ENCODE measurements around the gene CRYM.
"Not testable (repeated sequence)": the region's sequence is repeated elsewhere in the genome, so short reads cannot be mapped to it uniquely, and the experiment has no call there.

CRYM gene

DNA sequence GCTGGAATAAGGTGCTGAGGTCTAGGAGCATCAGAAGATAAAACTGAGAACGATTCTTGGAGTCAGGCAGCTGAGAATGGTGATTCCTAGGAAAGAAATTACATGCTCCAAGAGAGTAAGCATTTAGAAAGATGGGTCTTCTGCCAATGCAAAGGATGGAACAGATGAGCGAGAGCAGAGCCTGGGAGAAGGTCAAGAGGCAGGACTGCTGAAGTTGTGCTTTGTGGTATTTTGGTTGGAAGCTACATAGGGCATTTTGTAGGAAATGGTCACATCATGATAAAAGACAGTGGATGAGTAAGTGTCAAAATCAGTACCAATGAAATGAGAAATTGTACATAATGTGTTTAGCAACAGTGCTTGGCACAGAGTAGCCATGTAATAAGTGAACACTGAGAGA, 1.4 kb upstream of the CRYM start:
- DNase-seq (ENCODE audit: low read depth) = peak; percentile 83

- DNase-seq (ENCODE audit: low read depth) = no peak
Measured at GRCh38 chr16:21277045-21277926, 804 bp downstream of the CRYM start.

GRCh38 chr16:21276090-21276489, 2.0 kb downstream of the CRYM start:
- no peak for DNase-seq (ENCODE audit: low read depth)

DNA sequence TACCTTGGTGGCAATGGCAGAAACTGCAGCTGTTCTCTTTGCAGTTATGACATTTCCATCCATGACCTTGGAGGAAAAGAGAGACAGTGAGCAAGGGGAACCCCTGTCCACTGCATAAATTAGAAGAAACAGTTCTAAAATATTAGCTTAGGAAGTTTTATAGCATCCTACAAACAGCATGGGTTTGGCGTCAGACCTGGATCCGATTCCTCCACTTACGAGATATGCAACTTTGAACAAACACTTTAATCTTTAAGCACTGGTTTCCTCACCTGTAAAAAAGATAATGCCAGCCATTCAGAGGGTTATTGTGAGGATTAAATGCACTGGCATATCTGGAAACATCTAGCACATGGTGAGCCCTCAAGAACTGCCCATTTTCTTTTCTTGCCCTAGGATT, 2.6 kb downstream of the CRYM start:
- no peak for DNase-seq (ENCODE audit: low read depth)

DNA sequence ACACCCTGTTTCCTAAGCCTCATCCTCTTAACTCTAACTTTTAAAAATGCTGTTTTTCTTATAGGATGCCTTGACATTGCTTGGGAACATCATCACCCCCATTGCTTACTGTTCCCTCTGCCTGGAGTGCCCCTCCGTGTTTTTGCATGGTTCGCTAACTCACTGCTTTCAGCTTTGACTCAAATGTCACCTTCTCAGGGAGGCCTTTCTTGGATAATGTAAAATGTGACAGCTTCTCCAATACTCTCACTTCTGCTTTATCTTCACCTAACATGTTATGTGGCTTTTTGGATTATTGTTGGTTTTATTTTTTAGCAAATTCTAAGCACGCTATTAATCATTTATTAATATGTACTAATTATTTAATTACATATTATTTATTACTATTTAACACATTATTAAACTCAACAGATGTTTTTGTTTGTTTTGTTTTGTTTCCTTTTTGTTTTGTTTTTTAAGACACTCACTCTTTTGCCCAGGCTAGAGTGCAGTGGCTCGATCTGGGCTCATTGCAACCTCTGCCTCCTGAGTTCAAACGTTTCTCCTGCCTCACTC, 3.8 kb downstream of the CRYM start:
- no peak for DNase-seq (ENCODE audit: low read depth)

GRCh38 chr16:21272763-21273162, 5.3 kb downstream of the CRYM start:
- DNase-seq (ENCODE audit: low read depth) = not testable (repeated sequence)

- no peak for DNase-seq (ENCODE audit: low read depth)
Measured at GRCh38 chr16:21272253-21272652, 5.8 kb downstream of the CRYM start.

GRCh38 chr16:21268236-21268635, 9.9 kb downstream of the CRYM start:
- DNase-seq (ENCODE audit: low read depth) = no peak

DNA sequence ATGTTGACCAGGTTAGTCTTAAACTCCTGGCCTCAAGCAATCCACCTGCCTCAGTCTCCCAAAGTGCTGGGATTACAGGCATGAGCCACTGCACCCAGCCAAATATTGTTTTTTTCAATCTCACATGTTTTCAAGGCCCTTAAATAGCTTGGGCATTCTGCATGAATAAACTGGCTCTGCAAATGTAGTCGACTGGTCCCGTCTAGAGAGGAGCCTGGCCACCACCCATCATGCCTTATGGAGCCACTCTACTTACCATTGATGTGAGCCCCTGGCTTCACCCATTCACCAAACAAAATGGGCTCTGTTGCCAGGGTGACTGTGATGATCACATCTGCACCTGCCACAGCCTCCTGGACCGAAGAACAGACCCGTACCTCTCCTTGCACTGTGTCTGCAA, 10.8 kb downstream of the CRYM start:
- no peak for DNase-seq (ENCODE audit: low read depth)

DNA sequence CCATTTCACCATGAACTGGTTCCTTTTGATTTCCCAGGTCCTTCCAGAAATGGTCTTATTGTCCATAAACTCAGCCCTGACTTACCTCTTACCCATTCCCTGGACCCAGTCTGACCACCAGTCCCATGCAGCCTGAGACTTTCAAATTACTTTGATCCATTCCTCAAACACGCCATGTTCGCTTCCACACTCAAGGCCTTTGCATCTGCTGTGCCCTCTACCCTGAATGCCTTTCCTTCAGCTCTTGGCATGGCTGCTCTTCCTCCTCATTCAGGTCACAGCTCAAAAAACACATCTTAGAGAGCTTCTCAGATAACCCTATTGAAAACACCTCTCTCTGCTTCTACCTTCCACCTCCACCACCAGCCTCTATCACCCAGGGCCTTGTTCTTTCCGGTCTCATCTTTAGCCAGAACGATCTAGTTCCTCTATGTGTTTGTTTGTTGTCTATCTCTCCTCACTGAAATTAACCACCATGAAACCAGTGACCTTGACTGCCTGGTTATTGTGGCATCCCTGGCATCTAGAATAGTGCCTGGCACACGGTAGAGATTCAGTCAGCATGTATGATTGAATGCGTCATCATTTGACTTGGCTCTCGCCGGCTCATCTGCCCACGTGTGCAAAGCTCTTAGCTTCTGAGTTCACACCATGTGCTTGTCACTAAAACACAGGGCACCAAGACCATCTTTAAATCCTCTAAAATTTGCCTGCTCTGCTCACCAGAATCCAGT, 12.8 kb downstream of the CRYM start:
- DNase-seq (ENCODE audit: low read depth) = no peak

- no peak for DNase-seq (ENCODE audit: low read depth)
Measured at GRCh38 chr16:21264571-21265036, 13.5 kb downstream of the CRYM start.

GRCh38 chr16:21263640-21264570, 14.2 kb downstream of the CRYM start:
- no peak for DNase-seq (ENCODE audit: low read depth)

DNA sequence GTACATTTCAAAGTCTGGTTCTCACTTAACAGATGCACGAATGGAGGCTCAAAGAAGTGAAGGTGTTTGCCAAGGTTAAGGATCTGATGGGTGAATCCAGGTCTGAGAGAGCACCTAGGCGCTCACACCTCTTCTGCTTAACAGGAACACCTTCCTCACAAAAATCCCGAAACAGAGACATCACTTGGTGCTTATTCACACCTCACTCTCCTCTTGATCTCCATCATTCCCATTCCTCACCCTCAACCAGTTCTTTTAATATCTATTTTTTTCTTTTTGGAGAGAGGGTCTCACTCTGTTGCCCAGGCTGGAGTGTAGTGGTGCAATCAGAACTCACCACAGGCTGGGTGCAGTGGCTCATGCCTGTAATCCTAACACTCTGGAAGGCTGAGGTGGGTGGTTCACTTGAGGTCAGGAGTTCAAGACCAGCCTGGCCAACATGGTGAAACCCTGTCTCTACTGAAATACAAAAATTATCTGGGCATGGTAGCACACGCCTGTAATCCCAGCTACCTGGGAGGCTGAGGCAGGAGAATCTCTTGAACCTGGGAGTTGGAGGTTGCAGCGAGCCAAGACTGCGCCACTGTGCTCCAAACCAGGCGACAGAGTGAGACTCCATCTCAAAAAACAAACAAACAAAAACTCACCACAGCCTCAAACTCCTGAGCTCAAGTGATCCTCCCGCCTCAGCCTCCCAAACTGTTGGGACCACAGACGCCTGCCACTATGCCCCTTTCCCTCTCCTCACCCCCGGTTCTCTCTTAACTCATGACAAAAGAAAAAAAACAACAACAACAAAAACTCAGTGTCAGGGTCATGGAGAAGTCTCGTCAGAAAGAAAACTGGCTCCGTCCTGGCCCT, 15.1 kb downstream of the CRYM start:
- no peak for DNase-seq (ENCODE audit: low read depth)

GRCh38 chr16:21260870-21261791, 17.0 kb downstream of the CRYM start:
- peak; percentile 84 for DNase-seq (ENCODE audit: low read depth)

DNA sequence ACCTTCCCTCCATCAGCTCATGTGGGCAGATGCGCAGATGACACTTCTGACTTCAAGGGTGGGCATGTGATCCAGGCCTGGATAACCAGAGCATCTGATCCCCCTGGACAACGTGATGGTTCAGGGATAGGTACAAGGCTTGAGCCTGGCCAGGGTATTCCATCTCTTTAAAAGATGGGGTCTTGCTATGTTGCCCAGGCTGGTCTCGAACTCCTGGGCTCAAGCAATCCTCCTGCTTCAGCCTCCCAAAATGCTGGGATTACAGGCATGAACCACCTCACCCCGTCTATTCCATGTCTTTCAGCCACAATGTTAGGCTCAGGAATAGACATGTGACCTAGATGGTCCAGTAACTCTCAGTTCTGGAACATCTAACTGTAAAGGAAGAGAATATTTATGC, 20.8 kb downstream of the CRYM start:
- no peak for DNase-seq (ENCODE audit: low read depth)

DNA sequence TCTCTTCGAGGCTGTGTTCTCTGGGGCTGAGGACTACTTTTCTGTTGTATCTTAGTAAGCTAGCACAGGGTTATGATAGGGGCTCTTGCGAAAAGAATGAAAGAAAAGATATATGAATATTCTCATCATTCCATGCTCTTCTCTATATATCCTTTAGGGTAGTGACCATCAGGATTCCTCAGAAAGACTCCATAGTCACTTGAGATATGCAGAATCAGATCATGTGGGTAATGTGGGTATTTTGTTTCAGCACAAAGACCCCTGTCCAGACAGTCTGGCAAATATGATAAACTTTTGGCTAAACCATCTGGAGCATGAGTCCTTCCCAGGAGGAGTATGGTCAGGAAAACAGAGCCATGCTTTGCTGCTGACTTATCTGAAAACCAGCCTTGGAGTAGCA, 21.5 kb downstream of the CRYM start:
- no peak for DNase-seq (ENCODE audit: low read depth)

DNA sequence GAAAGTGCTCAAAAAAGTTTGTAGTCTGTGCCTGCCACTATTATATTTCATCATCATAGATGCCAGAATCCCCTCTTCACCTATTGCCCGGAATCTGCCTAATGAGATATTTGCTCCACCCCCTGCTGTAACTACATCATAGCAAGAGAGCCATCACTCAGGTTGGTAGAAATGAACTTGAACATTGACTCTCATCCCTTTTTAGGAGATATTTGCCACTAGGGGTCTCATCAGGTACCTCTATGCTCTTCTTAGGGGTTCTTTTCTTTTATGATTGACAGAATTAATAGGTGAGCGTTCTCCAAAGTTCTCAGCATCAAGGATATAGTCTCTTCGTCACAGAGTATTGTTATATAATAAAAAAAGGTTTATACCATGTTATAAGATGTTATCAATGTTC, 24.6 kb downstream of the CRYM start:
- no peak for DNase-seq (ENCODE audit: low read depth)

DNA sequence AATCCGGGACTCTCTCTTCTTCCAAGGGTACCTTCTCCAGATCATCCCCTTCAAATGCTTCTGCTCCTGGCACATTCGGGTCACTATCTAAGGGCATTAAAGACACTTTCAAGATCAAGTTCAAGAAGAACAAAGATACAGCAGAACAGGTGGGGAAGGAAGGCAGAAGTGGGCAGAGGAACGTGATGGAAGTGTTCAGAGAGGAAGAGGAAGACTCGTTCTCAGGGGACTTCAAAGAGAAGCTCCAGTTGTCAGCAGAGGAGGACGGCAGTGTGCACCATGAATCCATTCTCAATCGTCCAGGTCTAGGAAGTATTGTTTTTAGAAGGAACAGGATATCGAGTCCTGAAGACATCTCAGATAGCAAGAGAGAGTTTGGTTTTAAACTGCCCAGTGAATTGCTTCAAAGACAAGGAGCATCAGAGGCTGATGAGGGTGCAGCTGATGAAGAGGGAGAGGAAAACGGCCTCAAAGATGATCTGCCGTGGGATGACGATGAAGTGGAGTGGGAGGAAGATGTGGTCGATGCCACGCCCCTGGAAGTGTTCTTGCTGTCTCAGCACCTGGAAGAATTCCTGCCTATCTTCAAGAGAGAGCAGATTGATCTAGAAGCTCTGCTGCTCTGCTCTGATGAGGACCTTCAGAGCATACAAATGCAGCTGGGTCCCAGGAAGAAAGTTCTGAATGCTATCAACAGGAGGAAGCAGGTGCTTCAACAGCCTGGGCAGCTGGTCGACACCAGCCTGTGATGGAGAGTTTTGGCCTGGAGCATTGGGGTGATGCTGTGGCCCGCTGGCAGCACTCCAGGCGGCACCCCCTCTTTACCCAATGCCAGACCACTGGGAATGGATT, 27.8 kb downstream of the CRYM start:
- no peak for DNase-seq (ENCODE audit: low read depth)

GRCh38 chr16:21248179-21248578, 29.9 kb downstream of the CRYM start:
- DNase-seq (ENCODE audit: low read depth) = not testable (repeated sequence)

Measured in stromal cell of bone marrow (primary cell).